OCI-LY7 (cell line): ENCODE measurements around the gene ALDH2.

Experiments used
- EZH2phosphoT487 ChIP-seq: fragments of 200-600 bp; sonication (generic); IDR thresholded peaks from 2 replicates; pipeline ENCODE4 v1.6.1; 2018; ENCODE audit warnings: low read depth, borderline replicate concordance, mild to moderate bottlenecking, mixed run types, antibody characterized with exemption, low read length, moderate library complexity, mixed read lengths
- TF ChIP-seq, protein P1 (sequence below): fragments of 200-600 bp; sonication (generic); conservative IDR thresholded peaks from 2 replicates; pipeline ENCODE4 v1.5.1; 2014; ENCODE audit warnings: mild to moderate bottlenecking, antibody characterized with exemption, low read length, moderate library complexity, mixed read lengths

DNA sequence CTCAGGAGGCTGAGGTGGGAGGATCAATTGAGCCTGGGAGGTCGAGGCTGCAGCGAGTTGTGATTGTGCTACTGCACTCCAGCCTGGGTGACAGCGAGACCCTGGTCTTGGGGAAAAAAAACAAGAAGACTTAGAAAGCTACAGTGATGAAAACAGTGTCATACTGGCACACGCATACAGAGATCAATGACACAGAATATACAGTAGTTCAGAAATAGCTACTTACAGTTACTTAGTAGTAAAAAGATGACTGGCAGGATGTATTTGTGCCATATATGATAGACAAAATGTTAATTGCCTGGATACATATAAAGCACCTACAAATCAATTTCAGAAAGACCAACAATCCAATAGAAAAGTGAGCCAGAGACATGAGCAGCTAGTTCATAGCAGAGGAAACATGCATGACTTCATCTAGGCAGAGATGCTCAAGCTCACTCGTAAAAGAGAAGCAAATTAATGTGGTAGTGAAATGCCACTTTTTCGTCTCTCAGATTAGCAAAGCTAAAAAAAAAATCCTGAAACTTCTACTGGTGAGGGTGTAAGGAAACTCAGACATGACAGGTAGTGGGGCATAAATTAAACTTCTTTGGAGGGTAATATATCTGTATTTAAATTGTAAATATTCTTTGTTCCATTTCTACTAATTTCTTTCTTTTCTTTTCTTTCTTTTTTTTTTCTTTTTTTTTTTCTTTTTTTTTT lies 2.5 kb upstream of the ALDH2 start:
- TF ChIP-seq, protein P1, sequence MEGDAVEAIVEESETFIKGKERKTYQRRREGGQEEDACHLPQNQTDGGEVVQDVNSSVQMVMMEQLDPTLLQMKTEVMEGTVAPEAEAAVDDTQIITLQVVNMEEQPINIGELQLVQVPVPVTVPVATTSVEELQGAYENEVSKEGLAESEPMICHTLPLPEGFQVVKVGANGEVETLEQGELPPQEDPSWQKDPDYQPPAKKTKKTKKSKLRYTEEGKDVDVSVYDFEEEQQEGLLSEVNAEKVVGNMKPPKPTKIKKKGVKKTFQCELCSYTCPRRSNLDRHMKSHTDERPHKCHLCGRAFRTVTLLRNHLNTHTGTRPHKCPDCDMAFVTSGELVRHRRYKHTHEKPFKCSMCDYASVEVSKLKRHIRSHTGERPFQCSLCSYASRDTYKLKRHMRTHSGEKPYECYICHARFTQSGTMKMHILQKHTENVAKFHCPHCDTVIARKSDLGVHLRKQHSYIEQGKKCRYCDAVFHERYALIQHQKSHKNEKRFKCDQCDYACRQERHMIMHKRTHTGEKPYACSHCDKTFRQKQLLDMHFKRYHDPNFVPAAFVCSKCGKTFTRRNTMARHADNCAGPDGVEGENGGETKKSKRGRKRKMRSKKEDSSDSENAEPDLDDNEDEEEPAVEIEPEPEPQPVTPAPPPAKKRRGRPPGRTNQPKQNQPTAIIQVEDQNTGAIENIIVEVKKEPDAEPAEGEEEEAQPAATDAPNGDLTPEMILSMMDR = no peak
- no peak for TF ChIP-seq EZH2phosphoT487
